ENCODE measurements around the gene CEP131.

Gene CEP131

GRCh38 chr17:81169870-81170309, 52.9 kb downstream of the CEP131 start:
- Histone ChIP-seq H3K36me3 (replicated peaks; ENCODE audit: insufficient read depth, low read length) (no peaks in the 10 kb centered on the region), H3K4me3 (ENCODE audit: low read length) (no peak overlapping the region), H3K9ac (ENCODE audit: low read length) (no peak overlapping the region), H2AFZ (ENCODE audit: low read length) (no peak overlapping the region), H3K9me2 (replicated peaks; ENCODE audit: insufficient read depth, low read length) (no peaks in the 10 kb centered on the region), H3K9me3 (replicated peaks; ENCODE audit: insufficient read depth, low read length) (no peaks in the 10 kb centered on the region), H3K79me2 (ENCODE audit: low read length) (no peaks in the 10 kb centered on the region), H3K4me1 (ENCODE audit: low read length) (no peaks in the 10 kb centered on the region), H3K27me3 (replicated peaks; ENCODE audit: insufficient read depth, low read length) (peaks cover 85% of the 10 kb centered on the region), H3K27ac (ENCODE audit: low read length) (no peak overlapping the region), H3F3A (ENCODE audit: insufficient read depth, low read length) (no peaks in the 10 kb centered on the region), H4K20me1 (ENCODE audit: insufficient read depth, low read length) (no peaks in the 10 kb centered on the region), H3K4me2 (ENCODE audit: low read depth, low read length) (no peak overlapping the region)
- no peak for TF ChIP-seq CTCF (IDR thresholded peaks at IDR 0.05; ENCODE audit: low read length)
- DNase-seq: no peak

GRCh38 chr17:81167638-81168037, 55.1 kb downstream of the CEP131 start:
- H3K4me1 ChIP-seq (ENCODE audit: low read length): no peaks in the 10 kb centered on the region
- H3K9me2 ChIP-seq (replicated peaks; ENCODE audit: insufficient read depth, low read length): no peaks in the 10 kb centered on the region
- H3K79me2 ChIP-seq (ENCODE audit: low read length): no peaks in the 10 kb centered on the region
- H3F3A ChIP-seq (ENCODE audit: insufficient read depth, low read length): no peaks in the 10 kb centered on the region
- no peaks in the 10 kb centered on the region for H3K9me3 ChIP-seq (replicated peaks; ENCODE audit: insufficient read depth, low read length)
- no peak for DNase-seq
- no peak overlapping the region for H3K4me2 ChIP-seq (ENCODE audit: low read depth, low read length)
- no peaks in the 10 kb centered on the region for H3K36me3 ChIP-seq (replicated peaks; ENCODE audit: insufficient read depth, low read length)
- H2AFZ ChIP-seq (ENCODE audit: low read length): no peak overlapping the region
- no peak for TF ChIP-seq EZH2 (optimal IDR thresholded peaks at IDR 0.05; ENCODE audit: low read depth, low read length)
- TF ChIP-seq EZH2phosphoT487 (IDR thresholded peaks at IDR 0.05; ENCODE audit: low read length): no peak
- no peak for TF ChIP-seq CTCF (IDR thresholded peaks at IDR 0.05; ENCODE audit: low read length)
- H4K20me1 ChIP-seq (ENCODE audit: insufficient read depth, low read length): no peaks in the 10 kb centered on the region
- H3K9ac ChIP-seq (ENCODE audit: low read length): no peak overlapping the region
- no peak overlapping the region for H3K27ac ChIP-seq (ENCODE audit: low read length)
- peaks cover 90% of the 10 kb centered on the region for H3K27me3 ChIP-seq (replicated peaks; ENCODE audit: insufficient read depth, low read length)
- no peak overlapping the region for H3K4me3 ChIP-seq (ENCODE audit: low read length)

GRCh38 chr17:81167194-81167524, 55.6 kb downstream of the CEP131 start:
- H4K20me1 ChIP-seq (ENCODE audit: insufficient read depth, low read length): no peaks in the 10 kb centered on the region
- DNase-seq: no peak
- TF ChIP-seq CTCF (IDR thresholded peaks at IDR 0.05; ENCODE audit: low read length) (no peak), EZH2phosphoT487 (IDR thresholded peaks at IDR 0.05; ENCODE audit: low read length) (no peak), EZH2 (optimal IDR thresholded peaks at IDR 0.05; ENCODE audit: low read depth, low read length) (no peak)
- H3K36me3 ChIP-seq (replicated peaks; ENCODE audit: insufficient read depth, low read length): no peaks in the 10 kb centered on the region
- H3K79me2 ChIP-seq (ENCODE audit: low read length): no peaks in the 10 kb centered on the region
- H2AFZ ChIP-seq (ENCODE audit: low read length): no peak overlapping the region
- no peak overlapping the region for H3K4me3 ChIP-seq (ENCODE audit: low read length)
- H3K27ac ChIP-seq (ENCODE audit: low read length): no peak overlapping the region
- peaks cover 92% of the 10 kb centered on the region for H3K27me3 ChIP-seq (replicated peaks; ENCODE audit: insufficient read depth, low read length)
- H3K9ac ChIP-seq (ENCODE audit: low read length): no peak overlapping the region
- no peaks in the 10 kb centered on the region for H3F3A ChIP-seq (ENCODE audit: insufficient read depth, low read length)
- no peaks in the 10 kb centered on the region for H3K9me2 ChIP-seq (replicated peaks; ENCODE audit: insufficient read depth, low read length)
- no peaks in the 10 kb centered on the region for H3K9me3 ChIP-seq (replicated peaks; ENCODE audit: insufficient read depth, low read length)
- no peak overlapping the region for H3K4me2 ChIP-seq (ENCODE audit: low read depth, low read length)
- H3K4me1 ChIP-seq (ENCODE audit: low read length): no peaks in the 10 kb centered on the region
